ENCODE data around the gene SETD1B. TPM values are rescaled to one million over a fixed set of nuclear protein-coding genes. Genes with fewer than 3 reads are reported as not detected.

The SETD1B gene

Small RNA genes within 50 kb of the gene (small RNA-seq; reads per million reads assigned to genes)
- not detected for gene AC069503.3

Data from skeletal muscle satellite cell (primary cell).